SIG-M5 treated with dmso at 0.1 percent for 504 hours (cell line): ENCODE measurements around the gene RBMS1.
"Not testable (repeated sequence)": the region's sequence is repeated elsewhere in the genome, so short reads cannot be mapped to it uniquely, and the experiment has no call there.

ENCODE experiments used
- DNase-seq: peaks from one replicate; lab custom pipeline; 2025; ENCODE audit not compliant: unreplicated experiment; lab: John Stamatoyannopoulos, UW

The RBMS1 gene

GRCh38 chr2:160471950-160472349 is 21.7 kb downstream of the RBMS1 start:
- DNase-seq: no peak

- no peak for DNase-seq
Measured at GRCh38 chr2:160469621-160470204, 23.9 kb downstream of the RBMS1 start.

GRCh38 chr2:160469164-160469563 is 24.4 kb downstream of the RBMS1 start:
- DNase-seq: no peak

- DNase-seq: no peak
Measured at GRCh38 chr2:160467086-160467485, 26.5 kb downstream of the RBMS1 start.

- no peak for DNase-seq
Measured at GRCh38 chr2:160465406-160465805, 28.2 kb downstream of the RBMS1 start.

- peak; percentile 8 for DNase-seq
Measured at GRCh38 chr2:160465002-160465401, 28.6 kb downstream of the RBMS1 start.

- no peak for DNase-seq
Measured at GRCh38 chr2:160464017-160464416, 29.6 kb downstream of the RBMS1 start.

- no peak for DNase-seq
Measured at GRCh38 chr2:160463245-160463644, 30.4 kb downstream of the RBMS1 start.

GRCh38 chr2:160460333-160460731 is 33.3 kb downstream of the RBMS1 start:
- DNase-seq: no peak

- no peak for DNase-seq
Measured at GRCh38 chr2:160459538-160460332, 33.9 kb downstream of the RBMS1 start.

GRCh38 chr2:160458718-160459453 is 34.7 kb downstream of the RBMS1 start:
- no peak for DNase-seq

GRCh38 chr2:160457588-160457987 is 36.0 kb downstream of the RBMS1 start:
- no peak for DNase-seq

GRCh38 chr2:160454070-160454797 is 39.4 kb downstream of the RBMS1 start:
- DNase-seq: no peak

GRCh38 chr2:160453111-160453820 is 40.3 kb downstream of the RBMS1 start:
- DNase-seq: no peak

- no peak for DNase-seq
Measured at GRCh38 chr2:160450486-160450885, 43.1 kb downstream of the RBMS1 start.

- DNase-seq: not testable (repeated sequence)
Measured at GRCh38 chr2:160448821-160449220, 44.8 kb downstream of the RBMS1 start.

GRCh38 chr2:160445673-160446072 is 47.9 kb downstream of the RBMS1 start:
- no peak for DNase-seq

- DNase-seq: no peak
Measured at GRCh38 chr2:160442603-160443002, 51.0 kb downstream of the RBMS1 start.

- DNase-seq: no peak
Measured at GRCh38 chr2:160440888-160441287, 52.7 kb downstream of the RBMS1 start.

- not testable (repeated sequence) for DNase-seq
Measured at GRCh38 chr2:160439038-160439437, 54.6 kb downstream of the RBMS1 start.

- no peak for DNase-seq
Measured at GRCh38 chr2:160437273-160437672, 56.3 kb downstream of the RBMS1 start.
